Mucosa of rectum (tissue), 2 donors: ENCODE results near the gene ACTR3C.
A peak's percentile ranks its signal among the peaks of the same experiment; 100 is the strongest.

Experiments
- H3K27ac ChIP-seq, 2 donors: one replicate each; pipeline ENCODE4 v1.7.0; 2013; ENCODE audit warnings: inconsistent platforms in 2 of 2, low read depth in 2 of 2, low read length in 2 of 2
- H3K27me3 ChIP-seq, 2 donors: one replicate each; pipeline ENCODE4 v1.7.0; 2013; ENCODE audit warnings: low read length in 2 of 2; ENCODE audit not compliant: control insufficient read depth in 2 of 2, insufficient read depth in 2 of 2
- H3K36me3 ChIP-seq, 2 donors: one replicate each; pipeline ENCODE4 v1.7.0; 2013; ENCODE audit warnings: low read length in 2 of 2; ENCODE audit not compliant: control insufficient read depth in 2 of 2, insufficient read depth in 2 of 2
- H3K4me1 ChIP-seq, 2 donors: one replicate each; pipeline ENCODE4 v1.7.0; 2013; ENCODE audit warnings: low read length in 2 of 2, mild to moderate bottlenecking in 1 of 2; ENCODE audit not compliant: control insufficient read depth in 2 of 2, insufficient read depth in 2 of 2
- H3K4me3 ChIP-seq, 2 donors: one replicate each; pipeline ENCODE4 v1.7.0; 2013; ENCODE audit warnings: low read length in 2 of 2
- H3K9ac ChIP-seq, 2 donors: one replicate each; pipeline ENCODE4 v1.7.0; 2013; ENCODE audit warnings: low read length in 2 of 2, low read depth in 1 of 2, mild to moderate bottlenecking in 1 of 2
- H3K9me3 ChIP-seq, 2 donors: one replicate each; pipeline ENCODE4 v1.7.0; 2013; ENCODE audit warnings: low read length in 2 of 2; ENCODE audit not compliant: control insufficient read depth in 2 of 2
- donor health status: healthy.
- donor health status: Normal muscosa, but diverticular disease.

Gene ACTR3C

DNA sequence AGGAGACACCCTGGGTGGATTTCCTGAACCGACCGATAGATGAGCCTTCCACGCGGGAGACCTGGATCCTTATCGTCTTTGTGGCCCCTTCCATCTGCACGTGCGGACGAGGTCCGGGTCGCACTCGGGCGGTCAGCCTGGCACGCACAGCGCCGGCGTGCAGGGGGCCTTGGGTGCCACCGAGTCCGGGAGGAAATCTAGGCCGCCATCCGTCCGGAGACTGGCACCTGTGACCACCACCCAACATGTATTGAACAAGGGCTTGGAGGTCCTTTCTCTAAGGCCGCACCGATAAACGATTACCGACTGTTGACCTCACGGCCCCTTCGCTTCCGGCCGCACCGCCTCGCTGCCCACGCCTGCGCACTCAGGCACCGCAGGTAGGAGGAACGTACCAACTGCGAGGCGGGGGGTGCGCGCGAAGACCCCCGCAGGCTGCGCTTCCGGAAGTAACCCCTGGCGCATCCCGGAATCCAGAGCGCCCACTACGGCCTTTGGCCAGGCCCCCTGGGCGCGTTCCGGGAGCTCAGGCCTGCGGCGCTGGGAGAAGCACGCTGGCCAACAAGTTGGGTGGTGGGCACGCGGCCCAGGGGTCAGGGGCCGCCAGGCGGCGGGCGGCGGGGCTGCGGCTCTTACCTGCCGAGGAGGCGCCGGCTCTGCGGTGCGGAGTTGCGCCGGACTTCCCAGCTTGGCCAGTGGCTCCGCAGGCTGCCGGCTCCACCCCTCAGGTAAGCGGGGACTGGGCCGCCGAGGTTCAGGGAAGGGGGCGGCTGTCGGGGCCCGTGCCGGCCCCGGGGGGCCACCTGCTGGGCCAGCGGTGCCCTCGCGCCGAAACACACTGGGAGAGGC lies at the start of gene ACTR3C, which contains the start of gene LRRC61:
Gene ACTR3C, minus strand, starts transcription at position 713 of the 849 bp plus-strand sequence. CDS start 28,249 bp downstream, outside the sequence.
Gene LRRC61, plus strand, starts transcription at position 523 of the 849 bp plus-strand sequence. CDS start 13,507 bp downstream, outside the sequence.
- Histone ChIP-seq H3K27me3 (no peaks in the 10 kb centered on the region), H3K27ac (peak within 1 kb of the TSS; percentile 88 to 90), H3K9me3 (no peaks in the 10 kb centered on the region), H3K36me3 (peaks cover 0 to 2% of the 10 kb centered on the region in 2 donors), H3K4me3 (peak within 1 kb of the TSS; percentile 70 to 88), H3K4me1 (peaks cover 20 to 24% of the 10 kb centered on the region in 2 donors), H3K9ac (peak within 1 kb of the TSS; percentile 87 to 91)

DNA sequence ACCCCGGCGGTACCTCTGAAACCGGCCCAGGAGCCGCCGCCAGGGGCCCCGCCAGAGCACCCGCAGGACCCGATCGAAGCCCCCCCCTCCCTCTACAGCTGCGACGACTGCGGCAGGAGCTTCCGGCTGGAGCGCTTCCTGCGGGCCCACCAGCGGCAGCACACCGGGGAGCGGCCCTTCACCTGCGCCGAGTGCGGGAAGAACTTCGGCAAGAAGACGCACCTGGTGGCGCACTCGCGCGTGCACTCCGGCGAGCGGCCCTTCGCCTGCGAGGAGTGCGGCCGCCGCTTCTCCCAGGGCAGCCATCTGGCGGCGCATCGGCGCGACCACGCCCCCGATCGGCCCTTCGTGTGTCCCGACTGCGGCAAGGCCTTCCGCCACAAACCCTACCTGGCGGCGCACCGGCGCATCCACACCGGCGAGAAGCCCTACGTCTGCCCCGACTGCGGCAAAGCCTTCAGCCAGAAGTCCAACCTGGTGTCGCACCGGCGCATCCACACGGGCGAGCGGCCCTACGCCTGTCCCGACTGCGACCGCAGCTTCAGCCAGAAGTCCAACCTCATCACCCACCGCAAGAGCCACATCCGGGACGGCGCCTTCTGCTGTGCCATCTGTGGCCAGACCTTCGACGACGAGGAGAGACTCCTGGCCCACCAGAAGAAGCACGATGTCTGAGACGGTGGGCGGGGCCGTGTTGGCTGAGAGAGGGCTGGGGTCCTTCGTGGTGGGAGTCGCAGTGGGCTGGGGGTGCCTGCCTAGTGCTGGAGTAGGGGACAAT lies 49.1 kb upstream of the ACTR3C start:
- Histone ChIP-seq H3K9me3 (no peaks in the 10 kb centered on the region), H3K36me3 (peaks cover 11 to 30% of the 10 kb centered on the region in 2 donors), H3K9ac (peak overlapping the region; percentile 61 to 83), H3K4me1 (peaks cover 63 to 70% of the 10 kb centered on the region in 2 donors), H3K27ac (peak overlapping the region; percentile 94 to 96), H3K27me3 (no peaks in the 10 kb centered on the region), H3K4me3 (peak overlapping the region; percentile 65 to 66)

DNA sequence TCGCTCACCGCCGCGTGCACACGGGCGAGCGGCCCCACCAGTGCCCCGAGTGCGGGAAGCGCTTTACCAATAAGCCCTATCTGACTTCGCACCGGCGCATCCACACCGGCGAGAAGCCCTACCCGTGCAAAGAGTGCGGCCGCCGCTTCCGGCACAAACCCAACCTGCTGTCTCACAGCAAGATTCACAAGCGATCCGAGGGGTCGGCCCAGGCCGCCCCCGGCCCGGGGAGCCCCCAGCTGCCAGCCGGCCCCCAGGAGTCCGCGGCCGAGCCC lies 48.6 kb upstream of the ACTR3C start:
- Histone ChIP-seq H3K9ac (peak overlapping the region in 1 of 2 donors; percentile 83), H3K9me3 (no peaks in the 10 kb centered on the region), H3K27ac (peak overlapping the region; percentile 94 to 96), H3K4me3 (peak overlapping the region; percentile 65 to 66), H3K27me3 (no peaks in the 10 kb centered on the region), H3K4me1 (peaks cover 60 to 69% of the 10 kb centered on the region in 2 donors), H3K36me3 (peaks cover 11 to 30% of the 10 kb centered on the region in 2 donors)

DNA sequence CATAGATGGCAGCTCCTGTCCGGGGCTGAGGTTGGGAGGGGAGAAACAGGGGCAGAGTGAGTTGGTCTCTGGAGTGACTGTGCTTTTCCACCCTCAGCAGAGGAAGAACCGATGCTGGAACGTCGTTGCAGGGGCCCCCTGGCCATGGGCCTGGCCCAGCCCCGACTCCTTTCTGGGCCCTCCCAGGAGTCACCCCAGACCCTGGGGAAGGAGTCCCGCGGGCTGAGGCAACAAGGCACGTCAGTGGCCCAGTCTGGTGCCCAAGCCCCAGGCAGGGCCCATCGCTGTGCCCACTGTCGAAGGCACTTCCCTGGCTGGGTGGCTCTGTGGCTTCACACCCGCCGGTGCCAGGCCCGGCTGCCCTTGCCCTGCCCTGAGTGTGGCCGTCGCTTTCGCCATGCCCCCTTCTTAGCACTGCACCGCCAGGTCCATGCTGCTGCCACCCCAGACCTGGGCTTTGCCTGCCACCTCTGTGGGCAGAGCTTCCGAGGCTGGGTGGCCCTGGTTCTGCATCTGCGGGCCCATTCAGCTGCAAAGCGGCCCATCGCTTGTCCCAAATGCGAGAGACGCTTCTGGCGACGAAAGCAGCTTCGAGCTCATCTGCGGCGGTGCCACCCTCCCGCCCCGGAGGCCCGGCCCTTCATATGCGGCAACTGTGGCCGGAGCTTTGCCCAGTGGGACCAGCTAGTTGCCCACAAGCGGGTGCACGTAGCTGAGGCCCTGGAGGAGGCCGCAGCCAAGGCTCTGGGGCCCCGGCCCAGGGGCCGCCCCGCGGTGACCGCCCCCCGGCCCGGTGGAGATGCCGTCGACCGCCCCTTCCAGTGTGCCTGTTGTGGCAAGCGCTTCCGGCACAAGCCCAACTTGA lies 48.0 kb upstream of the ACTR3C start:
- Histone ChIP-seq H3K9ac (peak overlapping the region; percentile 83 to 92), H3K9me3 (no peaks in the 10 kb centered on the region), H3K27ac (peak overlapping the region; percentile 94 to 96), H3K4me3 (peak overlapping the region; percentile 66 to 97), H3K27me3 (no peaks in the 10 kb centered on the region), H3K4me1 (peaks cover 54 to 64% of the 10 kb centered on the region in 2 donors), H3K36me3 (peaks cover 11 to 30% of the 10 kb centered on the region in 2 donors)

DNA sequence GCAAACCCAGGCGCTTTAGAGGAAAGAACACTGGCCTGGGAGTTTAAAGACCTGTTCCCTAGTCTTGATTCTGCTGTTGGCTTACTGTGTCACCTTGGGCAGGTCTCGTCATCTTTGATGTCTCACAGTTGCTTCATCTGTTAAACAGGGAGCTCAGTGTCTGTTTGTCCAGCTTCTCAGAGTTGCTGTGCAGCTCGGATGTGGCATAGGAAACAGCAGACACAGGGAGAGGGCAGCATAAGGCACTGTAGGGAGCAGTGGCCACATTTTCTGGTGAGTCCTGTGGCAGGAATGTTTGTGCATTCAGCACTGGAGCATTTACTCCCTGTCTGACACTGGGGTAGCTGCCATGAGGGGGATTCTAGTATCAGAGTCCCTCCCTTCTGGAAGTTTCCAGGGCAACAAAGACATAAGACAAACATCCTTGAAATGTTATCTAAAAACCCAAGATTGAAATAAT lies 47.3 kb upstream of the ACTR3C start:
- H3K27me3 ChIP-seq = no peaks in the 10 kb centered on the region
- peak overlapping the region; percentile 84 to 97 for H3K4me3 ChIP-seq
- H3K4me1 ChIP-seq = peaks cover 51 to 57% of the 10 kb centered on the region in 2 donors
- H3K9me3 ChIP-seq = no peaks in the 10 kb centered on the region
- H3K27ac ChIP-seq = peak overlapping the region; percentile 94 to 96
- peaks cover 11 to 30% of the 10 kb centered on the region in 2 donors for H3K36me3 ChIP-seq
- H3K9ac ChIP-seq = peak overlapping the region; percentile 83 to 92

DNA sequence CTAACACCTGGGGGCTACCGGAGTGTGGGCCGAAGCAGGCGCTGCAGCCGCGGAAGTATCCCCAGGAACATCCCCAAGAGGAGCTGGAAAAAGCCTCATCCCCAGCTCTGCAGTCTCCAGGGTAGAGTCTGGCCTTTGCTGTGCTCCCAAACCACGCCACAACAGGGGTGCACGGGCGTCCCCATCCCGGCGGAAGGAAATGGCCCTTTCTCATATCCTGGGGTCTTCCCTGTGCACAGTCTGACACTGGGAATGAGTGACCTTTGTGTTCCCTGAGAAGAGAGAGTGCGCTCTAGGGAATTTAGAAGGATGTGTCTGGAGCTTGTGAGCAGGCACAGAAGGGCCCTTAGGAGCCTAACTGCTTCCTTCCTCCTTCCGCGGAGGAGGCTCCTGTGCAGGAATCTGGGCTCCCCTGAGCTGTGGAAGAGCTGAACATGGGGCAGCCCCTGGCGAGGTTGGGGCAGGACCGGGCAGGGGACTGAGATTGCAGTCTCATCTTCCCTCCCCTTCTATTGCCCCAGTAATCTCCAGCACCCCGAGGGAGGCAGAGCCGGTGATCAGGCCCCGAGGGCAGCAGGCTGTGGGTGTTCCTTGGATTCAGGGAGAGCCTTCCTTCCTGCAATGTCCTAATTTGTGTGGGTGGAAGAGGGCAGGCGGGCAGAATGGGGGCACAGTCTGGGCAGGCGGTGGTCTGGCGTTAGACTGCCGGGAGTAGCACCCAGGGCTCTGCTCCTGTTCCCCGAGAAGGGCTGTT lies 46.6 kb upstream of the ACTR3C start:
- H3K4me3 ChIP-seq = peak overlapping the region; percentile 84 to 97
- peaks cover 11 to 30% of the 10 kb centered on the region in 2 donors for H3K36me3 ChIP-seq
- no peaks in the 10 kb centered on the region for H3K9me3 ChIP-seq
- H3K27me3 ChIP-seq = no peaks in the 10 kb centered on the region
- H3K27ac ChIP-seq = peak overlapping the region; percentile 94 to 96
- H3K9ac ChIP-seq = peak overlapping the region; percentile 83 to 92
- peaks cover 49 to 56% of the 10 kb centered on the region in 2 donors for H3K4me1 ChIP-seq

DNA sequence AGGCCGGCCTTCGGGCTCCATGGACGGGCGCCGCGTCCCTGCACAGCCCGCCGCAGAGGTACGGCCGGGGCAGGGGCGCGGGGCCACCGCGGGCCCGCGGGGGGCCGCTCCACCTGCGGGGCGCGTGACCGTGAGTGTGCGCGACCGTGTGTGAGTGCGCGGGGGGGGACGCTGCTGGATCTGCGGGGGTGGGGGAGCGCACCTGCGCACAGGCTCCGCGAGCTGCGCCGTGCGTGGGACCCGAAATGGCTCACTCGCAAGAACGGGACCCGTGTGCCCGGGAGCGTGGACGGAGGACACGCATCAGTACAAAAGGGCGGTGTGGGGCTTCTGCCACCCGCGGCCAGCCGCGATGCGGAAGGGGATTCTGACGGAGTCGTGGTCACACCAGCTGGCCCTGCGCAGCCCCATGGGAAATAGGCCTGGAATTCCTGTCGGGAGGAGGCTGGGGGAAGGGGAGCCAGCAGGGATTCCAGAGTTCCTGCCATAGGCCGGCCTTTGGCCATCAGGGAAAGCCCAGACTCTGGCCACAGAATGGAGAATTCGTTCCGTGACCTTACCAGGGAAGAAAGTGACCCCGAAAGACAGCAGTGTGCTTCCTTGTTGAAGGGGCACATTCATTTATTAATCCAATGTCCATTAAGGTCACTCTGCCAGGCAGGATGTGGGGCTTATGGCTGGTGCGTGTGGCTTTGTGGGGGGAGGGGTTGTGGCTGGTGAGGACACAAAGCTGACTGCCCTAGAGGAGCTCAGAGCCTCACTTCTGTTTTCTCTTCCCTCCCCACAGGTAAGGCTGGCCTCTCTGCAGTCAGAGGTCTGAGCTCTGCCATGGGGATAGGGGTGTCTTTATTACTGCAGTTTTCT lies 45.8 kb upstream of the ACTR3C start:
- peak overlapping the region; percentile 84 to 97 for H3K4me3 ChIP-seq
- H3K27me3 ChIP-seq = no peaks in the 10 kb centered on the region
- peak overlapping the region; percentile 94 to 96 for H3K27ac ChIP-seq
- H3K4me1 ChIP-seq = peaks cover 49 to 50% of the 10 kb centered on the region in 2 donors
- peaks cover 11 to 28% of the 10 kb centered on the region in 2 donors for H3K36me3 ChIP-seq
- no peaks in the 10 kb centered on the region for H3K9me3 ChIP-seq
- H3K9ac ChIP-seq = peak overlapping the region; percentile 83 to 92

DNA sequence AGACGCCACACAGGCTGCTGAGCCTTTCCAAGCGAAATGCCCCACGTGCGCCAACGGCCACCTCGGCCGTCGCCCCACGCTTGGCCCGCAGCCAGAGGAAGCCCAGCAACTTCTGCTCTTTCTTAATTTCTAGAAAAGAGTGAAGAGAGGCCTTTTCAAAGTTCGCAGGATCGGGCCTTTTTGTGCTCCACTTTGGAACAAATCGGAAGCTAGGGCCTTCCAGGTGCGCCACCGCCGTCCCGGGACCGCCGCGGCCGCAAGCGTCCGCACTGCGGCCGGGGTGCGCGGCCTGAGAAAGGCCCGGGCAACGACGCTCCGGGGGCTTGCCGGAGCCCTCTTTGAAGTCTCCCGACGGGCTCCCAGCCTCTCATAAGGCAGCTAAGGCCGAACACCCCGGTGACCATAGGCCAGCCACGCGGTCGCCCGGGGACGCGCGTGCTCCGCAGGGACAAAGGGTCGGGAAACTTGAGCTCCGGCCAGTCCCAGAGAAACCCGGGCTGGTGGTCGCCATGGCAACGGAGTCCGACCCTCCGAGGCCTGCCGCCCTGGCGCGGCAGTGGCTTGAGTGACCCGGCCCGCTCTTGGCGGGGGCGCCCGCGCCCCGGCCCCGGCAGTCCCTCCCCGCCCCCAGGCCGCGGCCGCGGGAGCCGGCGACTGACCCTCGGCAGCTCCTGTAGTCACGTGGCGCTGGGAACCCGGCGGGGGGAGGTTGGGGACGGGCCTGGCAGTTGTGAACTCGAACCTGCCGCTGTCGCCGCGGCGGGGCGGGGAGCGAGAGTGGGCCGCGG lies 44.9 kb upstream of the ACTR3C start, which contains the start of gene REPIN1:
Gene REPIN1, plus strand, starts transcription at position 727 of the 788 bp plus-strand sequence. CDS start 890 bp downstream, outside the sequence.
- H3K4me3 ChIP-seq = peak within 1 kb of the TSS; percentile 84 to 97
- H3K4me1 ChIP-seq = peaks cover 42 to 46% of the 10 kb centered on the region in 2 donors
- peak within 1 kb of the TSS; percentile 83 to 92 for H3K9ac ChIP-seq
- H3K27ac ChIP-seq = peak within 1 kb of the TSS; percentile 94 to 96
- H3K36me3 ChIP-seq = peaks cover 8 to 21% of the 10 kb centered on the region in 2 donors
- no peaks in the 10 kb centered on the region for H3K9me3 ChIP-seq
- no peaks in the 10 kb centered on the region for H3K27me3 ChIP-seq
